HG02798 (cell line): ENCODE data around the gene ETV6.

Source experiments
- ATAC-seq: cut with Tn5 transposase; IDR thresholded peaks from one replicate; pipeline ENCODE4 v1.9.1; 2021; ENCODE audit warnings: mild to moderate bottlenecking; ENCODE audit not compliant: unreplicated experiment, poor library complexity

ETV6 gene

DNA sequence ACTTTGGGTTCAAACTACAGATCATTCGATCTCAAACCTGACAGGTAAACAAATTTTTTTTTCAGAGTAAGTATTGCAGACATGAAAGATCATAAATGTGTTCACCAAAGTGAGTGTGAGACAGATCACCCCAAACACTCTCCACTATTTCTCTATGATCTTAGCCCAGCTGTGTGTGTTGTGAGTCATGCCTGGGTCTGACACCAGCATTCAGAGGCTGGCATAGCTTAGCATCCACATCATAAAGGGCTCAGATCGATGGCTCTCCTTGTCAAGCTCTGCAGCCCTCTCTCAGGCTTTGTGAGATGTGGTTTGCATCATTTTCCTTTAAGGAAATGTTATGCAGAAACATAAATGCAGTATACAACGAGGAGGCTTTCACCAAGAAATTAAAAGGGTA is 164.9 kb downstream of the ETV6 start:
- ATAC-seq: no peak

GRCh38 chr12:11815397-11815796 is 165.9 kb downstream of the ETV6 start:
- ATAC-seq: no peak

DNA sequence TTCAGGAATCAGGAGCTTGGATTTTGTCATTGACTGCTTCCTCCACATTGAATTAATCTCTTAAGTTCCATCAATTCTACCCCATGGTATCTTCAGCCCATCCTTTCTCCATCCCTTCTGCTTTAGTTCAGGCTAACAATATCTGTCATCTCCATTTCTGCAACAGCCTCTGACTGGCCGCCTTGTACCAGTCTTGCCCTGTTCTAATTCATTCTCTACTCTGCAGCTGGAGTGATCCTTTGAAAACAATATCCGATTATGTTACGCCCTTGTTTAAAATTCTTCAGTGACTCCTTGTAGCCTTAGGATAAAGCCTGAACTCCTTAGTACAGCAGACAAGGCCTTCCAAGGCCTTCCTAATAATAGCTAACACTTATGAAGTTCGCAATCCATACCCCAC is 170.2 kb downstream of the ETV6 start:
- ATAC-seq: no peak

- no peak for ATAC-seq
These were observed 171.0 kb downstream of the ETV6 start for GRCh38 chr12:11820476-11820875.

DNA sequence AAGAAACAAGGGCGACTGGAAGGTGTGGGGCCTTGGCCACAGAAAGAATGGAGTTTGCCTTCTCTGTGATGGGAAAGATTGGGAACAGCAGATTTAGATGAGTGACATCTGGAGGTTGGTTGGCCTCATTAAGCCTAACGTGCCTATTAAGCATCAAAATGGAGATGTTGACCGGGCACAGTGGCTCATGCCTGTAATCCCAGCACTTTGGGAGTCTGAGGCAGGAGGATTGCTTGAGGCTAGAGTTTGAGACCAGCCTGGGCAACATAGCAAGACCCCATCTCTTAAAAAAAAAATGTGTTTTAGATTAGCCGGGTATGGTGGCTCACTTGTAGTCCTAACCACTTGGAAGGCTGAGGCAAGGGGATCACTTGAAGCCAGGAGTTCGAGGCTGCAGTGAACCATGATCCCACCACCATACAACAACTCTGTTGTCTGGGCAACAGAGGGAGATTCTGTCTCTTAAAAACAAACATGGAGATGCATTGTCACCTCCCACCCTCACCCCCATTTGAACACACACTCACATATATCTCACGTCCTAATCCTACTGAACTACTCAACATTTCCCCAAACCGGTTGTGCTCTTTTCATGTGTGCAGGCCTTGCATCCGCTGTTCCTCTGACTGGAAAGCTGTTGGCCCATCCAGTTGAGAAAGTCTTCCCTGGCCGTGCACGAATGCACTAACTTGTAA is 172.1 kb downstream of the ETV6 start:
- no peak for ATAC-seq

DNA sequence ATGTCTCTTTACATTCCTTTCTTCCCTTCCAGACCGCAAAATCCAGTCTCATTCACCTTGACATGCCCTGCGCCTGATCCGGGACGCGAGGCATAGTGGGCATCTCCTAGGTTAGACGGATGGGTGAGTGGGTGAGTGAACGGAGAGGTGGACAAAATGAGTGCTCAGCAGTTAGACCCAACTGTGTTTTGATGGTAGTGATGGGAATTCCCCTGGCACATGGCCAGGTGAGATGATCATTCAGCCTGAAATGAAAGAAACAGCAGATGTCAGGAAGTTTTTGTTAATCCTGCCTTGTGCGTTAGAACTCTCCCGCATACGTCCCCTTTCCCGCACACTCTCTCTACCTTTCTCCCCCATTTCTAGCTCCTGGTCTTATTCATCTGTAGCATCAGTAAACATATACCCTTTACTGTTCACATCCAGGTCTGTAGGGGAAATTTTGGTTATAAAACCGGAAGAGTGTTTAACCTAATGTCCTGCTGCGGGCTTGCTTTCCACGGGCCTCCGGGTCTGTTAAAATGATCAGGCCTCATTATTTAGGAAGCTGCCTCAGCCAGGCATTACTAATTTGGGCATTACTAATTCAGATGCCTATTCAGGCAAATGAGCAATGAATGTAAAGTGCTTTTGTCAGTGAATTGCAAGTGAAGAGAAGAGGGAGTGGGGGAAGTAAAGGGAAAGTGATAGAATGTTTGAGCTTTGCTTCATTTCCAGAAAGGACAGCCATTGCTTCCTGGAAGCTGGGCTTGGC is 172.8 kb downstream of the ETV6 start:
- ATAC-seq: peak; percentile 52

DNA sequence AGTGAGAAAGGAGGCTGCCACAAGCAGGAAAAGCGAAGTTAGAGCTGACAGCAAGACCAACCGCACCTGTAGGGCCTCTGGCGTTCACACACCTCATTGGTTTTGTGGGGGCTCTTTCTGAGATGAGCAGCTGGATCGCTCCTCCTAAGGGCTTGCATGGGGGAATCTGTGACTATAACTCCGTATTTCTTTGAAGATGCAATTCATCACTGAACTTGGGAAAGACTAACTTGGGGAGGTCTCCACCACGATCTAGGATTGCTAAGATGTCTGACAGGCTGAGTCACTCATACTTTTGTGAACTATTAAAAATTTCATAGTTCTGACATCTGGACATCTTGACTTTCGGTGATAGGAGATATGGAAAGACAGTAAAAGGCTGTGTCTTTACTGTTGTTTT is 173.6 kb downstream of the ETV6 start:
- ATAC-seq: no peak

DNA sequence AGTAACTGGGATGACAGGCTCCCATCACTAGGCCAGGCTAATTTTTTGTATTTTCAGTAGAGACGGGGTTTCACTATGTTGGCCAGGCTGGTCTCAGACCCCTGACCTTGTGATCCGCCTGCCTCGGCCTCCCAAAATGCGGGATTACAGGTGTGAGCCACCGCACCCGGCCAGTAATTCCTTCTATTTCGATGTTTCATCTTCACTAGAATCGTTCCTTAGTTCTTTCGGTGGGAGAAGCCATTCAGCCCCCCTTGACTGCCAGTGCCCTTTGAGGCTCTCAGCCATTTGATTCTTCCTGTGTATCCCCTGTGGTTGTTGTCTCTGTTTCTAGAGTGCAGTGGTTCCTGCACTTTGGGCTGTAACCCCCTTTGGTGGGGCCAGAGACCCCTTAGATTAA is 174.1 kb downstream of the ETV6 start:
- ATAC-seq: no peak

- ATAC-seq: no peak
These were observed 174.6 kb downstream of the ETV6 start for GRCh38 chr12:11824069-11824468.

DNA sequence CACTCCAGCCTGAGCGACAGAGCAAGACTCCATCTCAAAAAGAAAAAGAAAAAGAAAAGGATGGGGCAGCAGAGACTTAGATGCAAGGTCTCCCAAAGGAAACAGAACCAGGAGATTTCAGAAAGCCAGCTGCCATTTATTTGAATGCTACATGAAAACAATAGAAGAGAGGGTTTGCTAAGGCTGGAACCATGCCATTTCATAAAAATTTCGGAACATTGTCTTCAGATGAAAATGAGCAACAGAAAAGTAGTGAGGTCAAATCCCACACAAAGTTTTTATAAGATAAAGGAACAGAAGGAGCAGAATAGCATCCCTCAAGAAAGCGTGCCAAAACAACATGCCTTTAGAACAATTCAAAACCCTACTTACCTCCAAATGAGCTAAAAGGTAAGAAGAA is 175.3 kb downstream of the ETV6 start:
- ATAC-seq: no peak

DNA sequence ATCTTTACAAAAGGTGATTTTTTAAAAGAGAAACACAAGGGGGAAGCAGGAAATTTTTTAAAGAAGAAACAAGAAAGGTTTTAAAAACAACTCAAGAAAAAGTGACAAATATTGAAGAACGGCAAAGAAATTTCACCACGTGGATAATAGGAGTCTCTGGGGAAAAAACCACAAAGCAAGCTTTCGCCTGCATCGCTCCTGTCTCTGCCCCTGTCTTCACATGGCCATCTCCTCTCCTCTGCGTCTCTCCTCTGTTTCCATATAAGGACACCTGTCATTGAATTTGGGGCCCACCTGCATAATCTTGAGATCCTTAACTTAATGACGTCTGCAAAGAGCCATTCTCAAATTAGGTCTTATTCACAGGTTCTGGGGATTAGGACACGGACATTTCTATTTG is 175.8 kb downstream of the ETV6 start:
- ATAC-seq: no peak

DNA sequence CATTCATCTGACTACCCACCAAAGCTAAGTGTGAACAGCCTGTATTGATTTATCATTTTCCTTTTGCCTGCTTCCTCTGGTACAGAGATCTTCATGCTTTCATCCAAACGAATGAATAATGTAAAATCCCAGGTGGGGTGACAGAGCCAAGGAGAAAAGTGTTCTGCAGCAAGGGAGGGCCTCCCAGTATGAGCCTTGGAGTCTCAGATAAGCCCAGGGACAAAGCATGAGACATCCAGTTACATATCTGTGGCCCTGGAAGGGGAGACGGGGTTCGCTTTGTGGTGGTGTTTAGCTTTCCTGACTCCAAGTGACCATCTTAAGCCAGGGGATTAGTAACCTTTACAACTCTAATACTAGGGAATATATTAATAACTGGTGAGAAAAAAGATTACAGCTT is 177.1 kb downstream of the ETV6 start:
- ATAC-seq: no peak

DNA sequence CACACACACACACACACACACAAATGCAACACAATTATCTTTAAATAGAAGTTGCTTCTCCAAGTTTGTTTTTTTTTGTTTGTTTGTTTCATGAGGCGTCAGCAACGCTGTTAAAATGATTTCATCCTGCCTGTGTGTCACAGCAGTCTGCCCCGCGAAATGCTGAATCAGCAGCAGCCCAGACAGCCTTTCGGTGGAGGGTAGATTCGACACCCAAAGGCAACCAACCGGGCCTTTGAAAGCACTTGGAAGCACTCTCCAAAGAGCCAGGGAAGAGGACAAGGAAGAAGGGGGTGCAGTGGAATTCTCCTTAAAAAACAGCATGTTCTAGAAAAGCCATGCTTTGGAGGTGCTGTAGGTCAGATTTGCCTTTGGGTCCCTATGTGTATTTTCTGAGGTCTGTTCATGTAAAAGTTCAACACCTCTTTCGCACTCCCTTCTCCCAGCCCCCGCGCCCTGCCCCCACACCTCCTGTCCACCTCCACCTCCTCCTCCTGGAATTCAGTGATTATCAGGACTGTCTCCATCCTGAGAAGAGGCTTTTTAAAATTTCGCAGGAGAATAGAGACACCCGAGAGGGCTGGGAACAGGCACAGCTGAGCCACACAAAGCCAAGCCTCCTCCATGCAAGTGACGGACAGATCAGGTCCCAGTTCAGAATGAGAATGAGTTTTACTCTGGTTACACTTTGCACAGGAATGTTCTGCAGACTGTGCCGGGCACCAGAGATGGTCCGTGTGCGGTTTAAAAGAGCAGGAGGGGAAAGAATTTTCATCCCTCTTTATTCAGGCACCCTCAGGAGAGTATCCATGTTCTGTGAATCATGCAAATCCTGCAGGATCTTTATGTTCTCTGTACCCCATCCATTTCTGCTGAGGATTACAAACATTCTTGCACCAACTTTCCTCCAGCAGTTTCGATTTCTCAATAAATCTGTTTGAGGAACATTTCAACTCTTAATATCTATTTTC is 177.9 kb downstream of the ETV6 start:
- no peak for ATAC-seq

DNA sequence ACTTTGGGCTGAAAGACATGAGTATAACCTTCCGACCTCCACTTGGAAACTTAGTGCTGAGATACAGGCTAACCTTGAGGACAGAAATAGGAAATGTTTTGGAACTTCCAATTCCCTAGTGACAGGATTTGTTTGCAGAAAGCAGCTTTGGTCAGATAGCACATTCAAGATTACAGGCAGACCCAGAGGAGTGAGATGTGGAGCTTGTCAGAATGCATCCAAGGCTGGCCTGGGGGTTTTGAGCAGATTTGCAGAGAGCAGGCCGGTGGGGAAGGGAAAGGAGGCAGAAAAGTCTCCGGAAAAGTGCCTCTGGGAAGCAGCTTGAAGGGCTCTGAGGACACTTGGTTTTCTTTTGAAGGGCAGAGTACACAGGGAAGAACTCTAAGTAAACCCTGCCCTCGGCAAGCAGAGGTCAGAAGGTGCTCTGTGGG is 180.3 kb downstream of the ETV6 start:
- ATAC-seq: no peak

DNA sequence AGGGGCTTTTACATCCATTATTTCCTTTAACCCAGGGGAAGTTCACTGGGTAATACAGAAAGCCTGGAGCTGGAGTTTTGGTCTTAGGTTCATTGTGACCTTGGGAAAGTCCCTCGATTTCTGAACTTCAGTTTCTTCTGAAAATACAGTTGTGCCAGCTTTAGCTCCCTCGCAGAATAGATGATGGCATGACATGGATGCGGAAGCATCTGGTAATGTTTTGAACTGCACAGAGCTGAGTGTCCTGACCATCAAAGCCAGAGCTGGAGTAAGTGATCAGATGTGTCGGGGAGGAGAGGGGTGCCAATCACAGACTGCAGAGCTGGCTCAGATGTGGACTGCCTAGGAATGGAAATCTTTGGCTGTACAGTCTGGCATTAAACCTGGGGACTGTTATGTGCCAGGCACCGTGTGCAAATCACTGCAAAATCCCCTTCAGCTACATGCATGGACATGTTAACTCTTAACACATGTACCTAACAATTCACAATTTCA is 180.9 kb downstream of the ETV6 start:
- peak; percentile 41 for ATAC-seq

DNA sequence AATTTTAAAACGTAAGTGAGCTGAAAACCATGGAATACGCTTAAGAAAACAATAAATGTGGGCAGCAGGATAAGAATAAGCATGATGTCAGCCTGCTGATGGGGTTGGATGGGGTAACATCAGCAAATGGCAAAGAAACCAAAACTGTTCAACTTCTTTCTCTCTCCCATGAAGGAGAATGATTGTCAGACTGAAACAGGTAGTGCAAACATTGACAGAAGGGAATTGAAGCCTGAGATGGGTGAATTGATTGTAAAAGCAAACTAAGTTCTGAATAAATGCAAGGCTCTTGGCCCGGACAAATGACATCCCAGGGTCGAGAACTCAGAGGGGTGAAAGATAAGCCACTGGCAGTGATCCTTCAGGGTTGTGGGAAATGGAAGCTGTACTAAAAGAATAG is 182.6 kb downstream of the ETV6 start:
- peak; percentile 30 for ATAC-seq

DNA sequence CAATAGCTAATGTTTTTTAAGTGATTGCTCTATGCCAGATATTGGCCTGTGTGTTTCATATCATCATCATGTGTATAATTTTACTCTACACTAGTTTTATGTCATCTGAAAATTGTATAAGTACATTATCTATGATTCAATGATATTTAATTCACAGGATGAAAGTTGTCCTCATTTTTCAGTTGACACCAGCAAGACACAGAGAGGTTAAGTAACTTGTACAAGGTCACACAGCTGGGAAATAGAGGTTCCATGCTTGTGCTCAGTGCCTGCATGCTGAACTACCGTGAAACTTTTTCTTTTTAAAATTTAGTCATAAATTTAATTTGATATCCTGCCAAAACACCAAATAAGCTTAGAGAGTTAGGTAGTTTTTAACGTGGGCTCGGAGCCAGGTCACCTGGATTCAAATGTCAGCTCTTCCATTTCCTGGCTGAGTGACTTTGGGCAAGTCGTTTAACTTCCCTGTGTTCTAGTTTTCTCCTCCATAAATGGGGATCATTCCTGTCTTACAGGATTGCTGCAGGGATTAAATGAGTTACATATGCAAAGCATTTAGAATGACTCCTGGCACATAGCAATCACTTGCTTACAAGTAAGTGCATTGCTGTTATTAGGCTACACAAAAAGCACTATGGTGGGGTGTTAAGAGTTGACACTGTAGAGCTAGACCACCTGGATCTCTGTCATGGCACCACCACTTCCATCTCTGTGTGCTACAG is 183.9 kb downstream of the ETV6 start:
- no peak for ATAC-seq

GRCh38 chr12:11834104-11834812 is 184.8 kb downstream of the ETV6 start:
- ATAC-seq: no peak

- ATAC-seq: no peak
These were observed 185.5 kb downstream of the ETV6 start for GRCh38 chr12:11834931-11835330.
